WERI-Rb-1 (cell line): ENCODE data around the gene GCHFR.

ENCODE experiments used
- DNase-seq: peaks from one replicate; pipeline ENCODE4 v3.0.0-alpha.2; 2020
- H3K27ac ChIP-seq: fragments of 250-450 bp; sonication (Bioruptor Pico); 2 replicates; pipeline ENCODE4 v1.5.1; 2020; ENCODE audit warnings: mild to moderate bottlenecking, moderate library complexity
- H3K27me3 ChIP-seq: fragments of 250-450 bp; sonication (Bioruptor Pico); 2 replicates; pipeline ENCODE4 v1.5.1; 2021; ENCODE audit warnings: mild to moderate bottlenecking, low read depth, moderate library complexity; ENCODE audit not compliant: insufficient read depth, severe bottlenecking
- H3K36me3 ChIP-seq: fragments of 250-450 bp; sonication (Bioruptor Pico); 2 replicates; pipeline ENCODE4 v1.5.1; 2020; ENCODE audit warnings: mild to moderate bottlenecking, moderate library complexity
- H3K4me3 ChIP-seq: 2 replicates; pipeline ENCODE4 v1.5.1; 2011; ENCODE audit warnings: low read depth, mild to moderate bottlenecking, control low read depth, low read length
- H3K9me3 ChIP-seq: fragments of 250-450 bp; sonication (Bioruptor Pico); 2 replicates; pipeline ENCODE4 v1.5.1; 2021; ENCODE audit warnings: mild to moderate bottlenecking, moderate library complexity; ENCODE audit not compliant: severe bottlenecking
- TF ChIP-seq, protein P1 (sequence below): IDR thresholded peaks from 2 replicates; pipeline ENCODE4 v1.5.1; 2011; ENCODE audit warnings: low read depth, mild to moderate bottlenecking, control low read depth, inconsistent platforms, low read length

The GCHFR gene

GRCh38 chr15:40764629-40765103, 798 bp downstream of the GCHFR start:
- DNase-seq = no peak
- Histone ChIP-seq H3K36me3 (peaks cover 15% of the 10 kb centered on the region), H3K27ac (peak overlapping the region; percentile 87), H3K4me3 (peak overlapping the region; percentile 68), H3K27me3 (no peaks in the 10 kb centered on the region), H3K9me3 (no peaks in the 10 kb centered on the region)
- TF ChIP-seq, protein P1, sequence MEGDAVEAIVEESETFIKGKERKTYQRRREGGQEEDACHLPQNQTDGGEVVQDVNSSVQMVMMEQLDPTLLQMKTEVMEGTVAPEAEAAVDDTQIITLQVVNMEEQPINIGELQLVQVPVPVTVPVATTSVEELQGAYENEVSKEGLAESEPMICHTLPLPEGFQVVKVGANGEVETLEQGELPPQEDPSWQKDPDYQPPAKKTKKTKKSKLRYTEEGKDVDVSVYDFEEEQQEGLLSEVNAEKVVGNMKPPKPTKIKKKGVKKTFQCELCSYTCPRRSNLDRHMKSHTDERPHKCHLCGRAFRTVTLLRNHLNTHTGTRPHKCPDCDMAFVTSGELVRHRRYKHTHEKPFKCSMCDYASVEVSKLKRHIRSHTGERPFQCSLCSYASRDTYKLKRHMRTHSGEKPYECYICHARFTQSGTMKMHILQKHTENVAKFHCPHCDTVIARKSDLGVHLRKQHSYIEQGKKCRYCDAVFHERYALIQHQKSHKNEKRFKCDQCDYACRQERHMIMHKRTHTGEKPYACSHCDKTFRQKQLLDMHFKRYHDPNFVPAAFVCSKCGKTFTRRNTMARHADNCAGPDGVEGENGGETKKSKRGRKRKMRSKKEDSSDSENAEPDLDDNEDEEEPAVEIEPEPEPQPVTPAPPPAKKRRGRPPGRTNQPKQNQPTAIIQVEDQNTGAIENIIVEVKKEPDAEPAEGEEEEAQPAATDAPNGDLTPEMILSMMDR = no peak

GRCh38 chr15:40766194-40766815, 2.4 kb downstream of the GCHFR start:
- Histone ChIP-seq H3K27ac (peak overlapping the region; percentile 41), H3K4me3 (no peak overlapping the region), H3K27me3 (no peaks in the 10 kb centered on the region), H3K9me3 (no peaks in the 10 kb centered on the region), H3K36me3 (peaks cover 15% of the 10 kb centered on the region)
- TF ChIP-seq, protein P1 = no peak
- no peak for DNase-seq

DNA sequence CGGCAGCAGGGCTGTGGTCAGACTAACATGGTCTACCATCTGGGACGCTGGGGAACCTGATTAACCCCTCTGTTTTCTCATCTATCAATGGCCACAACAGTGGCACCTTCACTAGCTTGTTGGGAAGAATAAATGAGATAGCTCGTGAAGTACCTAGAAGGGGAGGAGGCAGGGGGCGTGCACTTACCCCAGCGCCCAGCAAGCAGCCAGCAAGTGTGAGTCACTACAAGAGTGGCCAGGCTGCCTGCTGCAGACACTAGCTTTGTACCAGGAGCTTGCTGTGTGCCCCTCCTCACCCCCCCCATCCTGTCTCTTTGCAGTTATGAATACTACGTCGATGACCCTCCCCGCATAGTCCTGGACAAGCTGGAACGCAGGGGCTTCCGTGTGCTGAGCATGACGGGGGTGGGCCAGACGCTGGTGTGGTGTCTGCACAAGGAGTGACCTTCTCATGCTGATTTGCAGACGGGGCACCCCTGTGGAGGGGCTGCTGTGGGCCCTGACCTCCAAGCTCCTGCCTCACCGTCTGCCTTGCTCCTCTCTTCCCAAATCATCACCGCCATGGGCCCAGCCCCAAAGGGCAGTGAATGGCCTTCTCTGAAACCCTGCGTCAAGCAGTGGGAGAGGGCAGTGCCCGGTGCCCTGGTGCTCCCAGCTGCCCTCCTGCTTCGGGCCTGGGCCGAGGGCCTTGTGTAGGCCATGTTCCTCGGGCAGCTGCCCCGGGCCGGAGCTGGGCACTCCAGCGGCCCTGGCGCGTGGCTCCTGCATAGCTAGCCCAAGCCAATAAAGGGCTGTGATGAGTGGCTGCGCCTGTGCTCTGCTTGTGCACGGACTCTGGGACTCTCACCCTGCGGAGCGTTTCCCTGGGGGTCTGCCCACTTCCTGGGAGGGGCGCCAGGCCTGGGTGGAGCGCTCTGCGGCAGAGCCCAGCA, 3.3 kb downstream of the GCHFR start:
- Histone ChIP-seq H3K27me3 (no peaks in the 10 kb centered on the region), H3K9me3 (no peaks in the 10 kb centered on the region), H3K4me3 (no peak overlapping the region), H3K36me3 (peaks cover 15% of the 10 kb centered on the region), H3K27ac (peak overlapping the region; percentile 86)
- TF ChIP-seq, protein P1 = no peak
- DNase-seq = no peak

DNA sequence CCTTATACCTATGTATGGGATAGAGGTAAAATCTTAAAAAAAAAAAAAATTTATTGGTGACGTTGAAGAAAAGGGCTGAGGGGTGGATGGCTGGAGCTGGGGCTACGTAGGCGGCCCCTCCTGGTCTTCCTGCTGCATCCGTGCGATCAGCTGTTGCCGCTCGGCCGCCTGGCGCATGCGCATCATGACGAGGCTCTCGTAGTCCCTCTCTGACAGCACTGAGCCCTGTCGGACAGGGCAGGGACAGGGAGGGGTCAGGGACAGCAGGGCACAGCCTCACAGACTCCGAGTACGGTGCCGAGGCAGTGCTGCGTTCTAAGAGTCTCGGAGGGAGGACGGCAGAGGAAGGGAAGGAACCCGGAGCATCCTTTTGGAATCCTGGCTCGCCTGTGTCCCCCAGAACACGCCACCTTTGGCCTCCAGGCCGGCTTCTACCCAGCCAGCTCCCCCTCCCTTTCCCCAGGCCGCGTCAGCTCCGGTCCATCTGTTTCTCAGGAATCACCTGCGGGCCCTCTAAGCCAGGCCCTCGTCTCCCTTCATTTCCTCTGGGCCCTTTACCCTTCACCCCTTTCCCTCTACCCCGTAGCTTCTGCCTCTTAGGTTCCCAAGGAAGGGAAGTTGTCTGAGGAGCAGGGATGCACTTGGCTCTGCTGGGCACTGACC, 4.1 kb downstream of the GCHFR start:
- H3K27me3 ChIP-seq = no peaks in the 10 kb centered on the region
- H3K9me3 ChIP-seq = no peaks in the 10 kb centered on the region
- TF ChIP-seq, protein P1 = no peak
- peak; percentile 66 for DNase-seq
- H3K4me3 ChIP-seq = no peak overlapping the region
- peaks cover 15% of the 10 kb centered on the region for H3K36me3 ChIP-seq
- peak overlapping the region; percentile 86 for H3K27ac ChIP-seq

GRCh38 chr15:40768521-40769273, 4.8 kb downstream of the GCHFR start:
- Histone ChIP-seq H3K9me3 (no peaks in the 10 kb centered on the region), H3K36me3 (peaks cover 18% of the 10 kb centered on the region), H3K4me3 (no peak overlapping the region), H3K27ac (peak overlapping the region; percentile 86), H3K27me3 (no peaks in the 10 kb centered on the region)
- TF ChIP-seq, protein P1 = no peak
- DNase-seq = no peak
